Neuronal stem cell (in vitro differentiated cells): Measurements from ENCODE around the gene COQ2.

Experiments
- DNase-seq: peaks from one replicate; pipeline ENCODE4 v3.0.0-alpha.2; 2013; ENCODE audit warnings: low spot score
- H2AFZ ChIP-seq: one replicate; pipeline ENCODE4 v1.6.1; 2013; ENCODE audit warnings: mild to moderate bottlenecking, low read length, inconsistent platforms
- H2AK5ac ChIP-seq: 2 replicates; pipeline ENCODE4 v1.6.1; 2013; ENCODE audit warnings: low read depth, mild to moderate bottlenecking, inconsistent platforms, low read length, moderate library complexity, mixed read lengths
- H2BK120ac ChIP-seq: 2 replicates; pipeline ENCODE4 v1.6.1; 2013; ENCODE audit warnings: low read depth, mild to moderate bottlenecking, inconsistent platforms, low read length, moderate library complexity, mixed read lengths
- H2BK12ac ChIP-seq: one replicate; pipeline ENCODE4 v1.6.1; 2013; ENCODE audit warnings: low read length, inconsistent platforms
- H2BK15ac ChIP-seq: 2 replicates; pipeline ENCODE4 v1.6.1; 2013; ENCODE audit warnings: mild to moderate bottlenecking, low read length, inconsistent platforms, mixed read lengths
- H2BK5ac ChIP-seq: one replicate; pipeline ENCODE4 v1.6.1; 2013; ENCODE audit warnings: inconsistent platforms, mild to moderate bottlenecking, low read length, moderate library complexity
- H3K14ac ChIP-seq: one replicate; pipeline ENCODE4 v1.6.1; 2013; ENCODE audit warnings: low read length, inconsistent platforms
- H3K18ac ChIP-seq: 2 replicates; pipeline ENCODE4 v1.6.1; 2013; ENCODE audit warnings: low read length, inconsistent platforms
- H3K23ac ChIP-seq: 2 replicates; pipeline ENCODE4 v1.6.1; 2013; ENCODE audit warnings: low read depth, mild to moderate bottlenecking, mixed read lengths, low read length, inconsistent platforms; ENCODE audit not compliant: poor library complexity
- H3K27ac ChIP-seq: replicated peaks from 3 replicates; pipeline ENCODE4 v1.5.1; 2013; ENCODE audit warnings: low read length, inconsistent platforms
- H3K27me3 ChIP-seq, 3 experiments: 2 replicates each; pipeline ENCODE4 v1.6.1; 2013; ENCODE audit warnings: low read length in 3 of 3, mild to moderate bottlenecking in 2 of 3, inconsistent platforms in 1 of 3, low read depth in 1 of 3, mixed read lengths in 1 of 3, moderate library complexity in 1 of 3; ENCODE audit not compliant: control insufficient read depth in 3 of 3, insufficient read depth in 3 of 3
- H3K36me3 ChIP-seq, 2 donors: replicated peaks in 1 of 2; 2 replicates each; pipeline ENCODE4 v1.6.1; 2013; ENCODE audit warnings: low read length in 2 of 2; ENCODE audit not compliant: control insufficient read depth in 2 of 2, insufficient read depth in 2 of 2
- H3K4ac ChIP-seq: 2 replicates; pipeline ENCODE4 v1.6.1; 2013; ENCODE audit warnings: inconsistent platforms, mild to moderate bottlenecking, low read length, moderate library complexity
- H3K4me1 ChIP-seq, 2 donors: 1 replicate in 1 of 2; 2 replicates in 1 of 2; pipeline ENCODE4 v1.6.1; 2013; ENCODE audit warnings: low read length in 2 of 2, low read depth in 1 of 2; ENCODE audit not compliant: control insufficient read depth in 2 of 2, insufficient read depth in 1 of 2
- H3K4me2 ChIP-seq: one replicate; pipeline ENCODE4 v1.6.1; 2013; ENCODE audit warnings: mild to moderate bottlenecking, low read length, inconsistent platforms; ENCODE audit not compliant: insufficient read depth, poor library complexity, severe bottlenecking
- H3K4me3 ChIP-seq, 2 donors: 2 replicates each; pipeline ENCODE4 v1.5.1; 2013; ENCODE audit warnings: low read length in 2 of 2, mild to moderate bottlenecking in 2 of 2, inconsistent platforms in 1 of 2, moderate library complexity in 1 of 2
- H3K79me1 ChIP-seq: one replicate; pipeline ENCODE4 v1.6.1; 2013; ENCODE audit warnings: low read depth, mild to moderate bottlenecking, inconsistent platforms, low read length, moderate library complexity
- H3K9ac ChIP-seq: one replicate; pipeline ENCODE4 v1.6.1; 2013; ENCODE audit warnings: mild to moderate bottlenecking, low read depth, low read length, inconsistent platforms; ENCODE audit not compliant: poor library complexity
- H3K9me3 ChIP-seq, 2 donors: replicated peaks in 1 of 2; 2 replicates each; pipeline versions ENCODE3 to v1.6.1; 2013; ENCODE audit warnings: low read length in 2 of 2, mild to moderate bottlenecking in 2 of 2, inconsistent platforms in 1 of 2, low read depth in 1 of 2, mixed read lengths in 1 of 2, moderate library complexity in 1 of 2; ENCODE audit not compliant: control insufficient read depth in 2 of 2, insufficient read depth in 1 of 2
- H4K8ac ChIP-seq: one replicate; pipeline ENCODE4 v1.6.1; 2013; ENCODE audit warnings: low read depth, mild to moderate bottlenecking, inconsistent platforms, low read length, moderate library complexity
- H4K91ac ChIP-seq: one replicate; pipeline ENCODE4 v1.6.1; 2013; ENCODE audit warnings: low read length, low read depth, mild to moderate bottlenecking, inconsistent platforms; ENCODE audit not compliant: poor library complexity
- WGBS, 2 donors: extraction: QIAGEN DNeasy Blood & Tissue Kit; methylation state at CpG; one replicate each; pipeline ENCODE4 v1.1.7; 2013; ENCODE audit warnings: missing lambda C conversion rate in 2 of 2, mixed read lengths in 1 of 2; ENCODE audit not compliant: insufficient read length in 2 of 2, insufficient replicate concordance in 1 of 2; ENCODE audit errors: extremely low coverage in 2 of 2; 5-methylcytosine and 5-hydroxymethylcytosine counted together

Gene COQ2

GRCh38 chr4:83251447-83251830 lies 33.2 kb downstream of the COQ2 start:
- no peak overlapping the region for H3K4me2 ChIP-seq
- no peak overlapping the region for H2BK12ac ChIP-seq
- WGBS, 2 donors: no CpG with 5 or more reads among the region's 2 CpGs

GRCh38 chr4:83250687-83251446 lies 33.7 kb downstream of the COQ2 start:
- Histone ChIP-seq H3K9me3 (no peaks in the 10 kb centered on the region), H3K18ac (no peak overlapping the region)
- DNase-seq: no peak

More at GRCh38 chr4:83251447-83251830, 33.2 kb downstream of the COQ2 start:
- no peaks in the 10 kb centered on the region for H3K9me3 ChIP-seq
- H2BK15ac ChIP-seq: no peak overlapping the region
- H3K27me3 ChIP-seq: no peaks in the 10 kb centered on the region
- no peaks in the 10 kb centered on the region for H3K79me1 ChIP-seq
- H2BK120ac ChIP-seq: no peak overlapping the region
- no peak overlapping the region for H3K4ac ChIP-seq
- no peak overlapping the region for H2AFZ ChIP-seq
- no peak overlapping the region for H3K18ac ChIP-seq
- no peak overlapping the region for H3K14ac ChIP-seq
- no peak for DNase-seq
- H4K91ac ChIP-seq: no peak overlapping the region
- no peak overlapping the region for H3K27ac ChIP-seq
- no peak overlapping the region for H3K9ac ChIP-seq
- no peak overlapping the region for H2AK5ac ChIP-seq
- peaks cover 5 to 7% of the 10 kb centered on the region in 2 donors for H3K4me1 ChIP-seq
- H3K4me3 ChIP-seq: no peak overlapping the region
- no peak overlapping the region for H3K23ac ChIP-seq
- no peak overlapping the region for H2BK5ac ChIP-seq
- no peaks in the 10 kb centered on the region for H3K36me3 ChIP-seq
- H4K8ac ChIP-seq: no peak overlapping the region

DNA sequence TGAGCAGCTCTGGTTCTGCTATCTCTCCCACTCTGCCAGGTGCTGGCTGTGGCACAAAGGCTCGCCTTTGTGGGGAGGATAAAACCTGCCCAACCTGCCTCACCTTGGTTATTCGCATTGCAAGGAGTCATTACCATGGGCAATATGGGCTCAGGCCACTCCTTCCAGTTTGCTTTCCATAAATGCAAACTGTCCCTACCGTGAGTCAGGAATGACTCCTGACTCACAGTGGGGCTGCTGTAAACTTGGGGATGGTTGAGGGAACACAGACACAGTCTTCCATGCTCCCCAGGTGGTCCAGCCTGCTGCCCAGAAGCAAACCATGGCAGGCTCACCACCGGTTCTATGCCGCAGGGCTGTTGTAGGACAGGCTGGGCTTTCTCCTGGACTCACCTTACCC lies 36.1 kb downstream of the COQ2 start:
- no peak overlapping the region for H2AFZ ChIP-seq
- H3K27me3 ChIP-seq: no peaks in the 10 kb centered on the region
- no peak overlapping the region for H3K4ac ChIP-seq
- H4K8ac ChIP-seq: no peak overlapping the region
- H3K4me3 ChIP-seq: no peak overlapping the region
- no peak overlapping the region for H3K23ac ChIP-seq
- H3K79me1 ChIP-seq: no peaks in the 10 kb centered on the region
- H3K4me1 ChIP-seq: peaks cover 5% of the 10 kb centered on the region in 2 donors
- no peak overlapping the region for H3K14ac ChIP-seq
- no peaks in the 10 kb centered on the region for H3K9me3 ChIP-seq
- no peak overlapping the region for H2BK120ac ChIP-seq
- DNase-seq: no peak
- H2AK5ac ChIP-seq: no peak overlapping the region
- no peak overlapping the region for H3K4me2 ChIP-seq
- H3K27ac ChIP-seq: no peak overlapping the region
- no peak overlapping the region for H2BK12ac ChIP-seq
- WGBS, 2 donors: no CpG with 5 or more reads among the region's 5 CpGs
- H3K9ac ChIP-seq: no peak overlapping the region
- H2BK15ac ChIP-seq: no peak overlapping the region
- no peak overlapping the region for H3K18ac ChIP-seq
- H3K36me3 ChIP-seq: no peaks in the 10 kb centered on the region
- H4K91ac ChIP-seq: no peak overlapping the region
- H2BK5ac ChIP-seq: no peak overlapping the region

More at GRCh38 chr4:83250687-83251446, 33.7 kb downstream of the COQ2 start:
- Histone ChIP-seq H3K9ac (no peak overlapping the region), H4K91ac (no peak overlapping the region), H4K8ac (no peak overlapping the region), H3K4me2 (no peak overlapping the region), H2AK5ac (no peak overlapping the region), H2AFZ (peak overlapping the region; percentile 42), H3K79me1 (no peaks in the 10 kb centered on the region), H3K27ac (no peak overlapping the region), H3K27me3 (no peaks in the 10 kb centered on the region), H2BK120ac (no peak overlapping the region), H3K23ac (no peak overlapping the region), H2BK5ac (no peak overlapping the region), H3K14ac (no peak overlapping the region), H3K4me3 (no peak overlapping the region), H3K4ac (no peak overlapping the region), H3K36me3 (no peaks in the 10 kb centered on the region), H2BK12ac (no peak overlapping the region), H2BK15ac (no peak overlapping the region), H3K4me1 (peaks cover 5 to 7% of the 10 kb centered on the region in 2 donors)
- WGBS, 2 donors: no CpG with 5 or more reads among the region's 7 CpGs

- Histone ChIP-seq H3K4ac (peak overlapping the region; percentile 30), H3K4me1 (peaks cover 5% of the 10 kb centered on the region in 2 donors), H4K91ac (peak overlapping the region; percentile 50), H3K23ac (peak overlapping the region; percentile 43), H3K36me3 (no peaks in the 10 kb centered on the region), H2BK15ac (no peak overlapping the region), H2BK5ac (no peak overlapping the region), H2BK12ac (no peak overlapping the region), H3K4me3 (no peak overlapping the region), H3K4me2 (peak overlapping the region; percentile 11), H3K14ac (no peak overlapping the region), H3K27me3 (no peaks in the 10 kb centered on the region), H3K18ac (peak overlapping the region; percentile 87), H3K27ac (no peak overlapping the region), H3K9ac (no peak overlapping the region), H2AFZ (no peak overlapping the region), H3K9me3 (no peaks in the 10 kb centered on the region), H3K79me1 (no peaks in the 10 kb centered on the region), H4K8ac (no peak overlapping the region), H2BK120ac (no peak overlapping the region), H2AK5ac (peak overlapping the region; percentile 79)
- WGBS, 2 donors: no CpG with 5 or more reads among the region's 12 CpGs
- no peak for DNase-seq
These were observed 36.9 kb downstream of the COQ2 start for GRCh38 chr4:83247415-83248357.
